Measurements from ENCODE around the gene MMP24.
"Not testable (repeated sequence)": the region's sequence is repeated elsewhere in the genome, so short reads cannot be mapped to it uniquely, and the experiment has no call there.

MMP24 gene

GRCh38 chr20:35226126-35226883 is at the start of gene MMP24:
MMP24 (plus strand) TSS chr20:35226690; CDS start chr20:35226739, 49 bp downstream.
- DNase-seq: no peak

- no peak for DNase-seq
Measured at GRCh38 chr20:35179292-35180212, 46.9 kb upstream of the MMP24 start.

- DNase-seq: no peak
Measured at GRCh38 chr20:35180266-35180665, 46.2 kb upstream of the MMP24 start.

- no peak for DNase-seq
Measured at GRCh38 chr20:35181731-35182130, 44.8 kb upstream of the MMP24 start.

- DNase-seq: not testable (repeated sequence)
Measured at GRCh38 chr20:35186691-35187289, 39.7 kb upstream of the MMP24 start.

GRCh38 chr20:35187584-35188190 is 38.8 kb upstream of the MMP24 start:
- DNase-seq: no peak

- DNase-seq: not testable (repeated sequence)
Measured at GRCh38 chr20:35189223-35189622, 37.3 kb upstream of the MMP24 start.

- DNase-seq: no peak
Measured at GRCh38 chr20:35190556-35190955, 35.9 kb upstream of the MMP24 start.

GRCh38 chr20:35191419-35192117 is 34.9 kb upstream of the MMP24 start:
- DNase-seq: no peak

- no peak for DNase-seq
Measured at GRCh38 chr20:35192118-35192872, 34.2 kb upstream of the MMP24 start.

- DNase-seq: not testable (repeated sequence)
Measured at GRCh38 chr20:35193031-35193791, 33.3 kb upstream of the MMP24 start.

- no peak for DNase-seq
Measured at GRCh38 chr20:35196313-35196712, 30.2 kb upstream of the MMP24 start.

GRCh38 chr20:35199740-35200139 is 26.8 kb upstream of the MMP24 start:
- DNase-seq: no peak

- no peak for DNase-seq
Measured at GRCh38 chr20:35200267-35200666, 26.2 kb upstream of the MMP24 start.

GRCh38 chr20:35201467-35201866 is 25.0 kb upstream of the MMP24 start:
- not testable (repeated sequence) for DNase-seq

GRCh38 chr20:35206802-35207201 is 19.7 kb upstream of the MMP24 start:
- no peak for DNase-seq

- DNase-seq: peak; percentile 83
Measured at GRCh38 chr20:35207950-35208611, 18.4 kb upstream of the MMP24 start.

GRCh38 chr20:35215066-35215956 is 11.2 kb upstream of the MMP24 start:
- no peak for DNase-seq

- no peak for DNase-seq
Measured at GRCh38 chr20:35216541-35216940, 9.9 kb upstream of the MMP24 start.

Data from CD4-positive, alpha-beta T cell treated with Interleukin-10 for 1 hour (primary cell).